ENCODE results near the gene FASN.

- no peak for TF ChIP-seq CTCF (conservative IDR thresholded peaks at IDR 0.05; ENCODE audit: low read depth, low read length)
- TF ChIP-seq, protein P1, sequence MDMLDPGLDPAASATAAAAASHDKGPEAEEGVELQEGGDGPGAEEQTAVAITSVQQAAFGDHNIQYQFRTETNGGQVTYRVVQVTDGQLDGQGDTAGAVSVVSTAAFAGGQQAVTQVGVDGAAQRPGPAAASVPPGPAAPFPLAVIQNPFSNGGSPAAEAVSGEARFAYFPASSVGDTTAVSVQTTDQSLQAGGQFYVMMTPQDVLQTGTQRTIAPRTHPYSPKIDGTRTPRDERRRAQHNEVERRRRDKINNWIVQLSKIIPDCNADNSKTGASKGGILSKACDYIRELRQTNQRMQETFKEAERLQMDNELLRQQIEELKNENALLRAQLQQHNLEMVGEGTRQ (IDR thresholded peaks at IDR 0.05; ENCODE audit: low read depth, low read length), result no peak
- no peak for TF ChIP-seq POLR2A (IDR thresholded peaks at IDR 0.05; ENCODE audit: low read depth, low read length)
- TF ChIP-seq BHLHE40 (IDR thresholded peaks at IDR 0.05; ENCODE audit: low read depth, low read length), result no peak
- no peak for TF ChIP-seq RFX5 (IDR thresholded peaks at IDR 0.05; ENCODE audit: low read depth, low read length)
Observed at GRCh38 chr17:82064433-82065192, 33.4 kb downstream of the FASN start.
